CD4-positive, alpha-beta memory T cell (primary cell): ENCODE data around the gene OR2D2. TPM values are rescaled to one million over a fixed set of nuclear protein-coding genes. Genes with fewer than 3 reads are reported as not detected.
"Not testable (repeated sequence)": the region's sequence is repeated elsewhere in the genome, so short reads cannot be mapped to it uniquely, and the experiment has no call there.

Experiments
- CTCF ChIA-PET: fragments of 350-600 bp; sonication (Branson Sonifier 250); formaldehyde crosslinking; loops from one replicate; lab custom pipeline; 2021; ENCODE audit warnings: inconsistent platforms; ENCODE audit not compliant: partially characterized antibody; lab: Charles Lee
- POLR2A ChIA-PET: fragments of 350-600 bp; sonication (Branson Sonifier 250); formaldehyde crosslinking; loops from one replicate; lab custom pipeline; 2021; ENCODE audit not compliant: partially characterized antibody; lab: Charles Lee
- DNase-seq, 5 donors: peaks; one replicate each; pipeline versions ENCODE4 v3.0.0 to v3.0.0-alpha.2; 2020 to 2022; ENCODE audit warnings: mixed read lengths in 1 of 5
- H3K27ac ChIP-seq: one replicate; pipeline ENCODE4 v1.7.0; 2013; ENCODE audit warnings: low read depth, low read length
- H3K27me3 ChIP-seq: 2 replicates; pipeline ENCODE4 v1.7.0; 2013; ENCODE audit warnings: mild to moderate bottlenecking, low read length, moderate library complexity; ENCODE audit not compliant: insufficient read depth
- H3K36me3 ChIP-seq: 2 replicates; pipeline ENCODE4 v1.7.0; 2013; ENCODE audit warnings: mild to moderate bottlenecking, low read length, moderate library complexity; ENCODE audit not compliant: insufficient read depth
- H3K4me1 ChIP-seq: 2 replicates; pipeline ENCODE4 v1.7.0; 2013; ENCODE audit warnings: mild to moderate bottlenecking, low read length, moderate library complexity; ENCODE audit not compliant: insufficient read depth
- H3K4me3 ChIP-seq, 2 donors: one replicate each; pipeline ENCODE4 v1.7.0; 2013; ENCODE audit warnings: low read length in 2 of 2, mild to moderate bottlenecking in 1 of 2
- H3K9me3 ChIP-seq, 2 donors: one replicate each; pipeline ENCODE4 v1.7.0; 2013; ENCODE audit warnings: low read length in 2 of 2, control low read depth in 1 of 2; ENCODE audit not compliant: control insufficient read depth in 1 of 2
- H3K27ac Mint-ChIP-seq, 7 donors: one replicate each; pipeline ENCODE4 v1.8.0; 2020 to 2021; ENCODE audit warnings: mixed read lengths in 7 of 7, mild to moderate bottlenecking in 6 of 7, inconsistent platforms in 3 of 7, moderate library complexity in 3 of 7
- H3K27me3 Mint-ChIP-seq, 2 donors: one replicate each; pipeline ENCODE4 v1.8.0; 2020 to 2021; ENCODE audit warnings: mixed read lengths in 2 of 2
- H3K36me3 Mint-ChIP-seq, 2 donors: one replicate each; pipeline ENCODE4 v1.8.0; 2020 to 2021; ENCODE audit warnings: mixed read lengths in 2 of 2, inconsistent platforms in 1 of 2, mild to moderate bottlenecking in 1 of 2
- H3K4me1 Mint-ChIP-seq, 4 donors: one replicate each; pipeline ENCODE4 v1.8.0; 2020 to 2021; ENCODE audit warnings: mixed read lengths in 4 of 4, mild to moderate bottlenecking in 1 of 4
- H3K4me3 Mint-ChIP-seq, 8 donors: one replicate each; pipeline ENCODE4 v1.8.0; 2020 to 2021; ENCODE audit warnings: mixed read lengths in 8 of 8, mild to moderate bottlenecking in 7 of 8, moderate library complexity in 6 of 8, inconsistent platforms in 3 of 8
- H3K9me3 Mint-ChIP-seq, 8 donors: one replicate each; pipeline ENCODE4 v1.8.0; 2020 to 2021; ENCODE audit warnings: mixed read lengths in 8 of 8, mild to moderate bottlenecking in 5 of 8, inconsistent platforms in 3 of 8, moderate library complexity in 1 of 8
- intact Hi-C: fragments of 100-400 bp; cut with micrococcal nuclease; formaldehyde crosslinking; loops from one replicate; pipeline ENCODE4 v1.15.1; 2023
- polyA plus RNA-seq, 2 donors: library from polyadenylated mRNA; unstranded; fragments of 300-500 nt; fragmentation: Illumina TruSeq; gene quantifications; one replicate each; pipeline ENCODE4 v1.2.3, GENCODE V29; 2021
- total RNA-seq, 2 experiments: library from RNA; stranded (reverse); gene quantifications; one replicate each; pipeline ENCODE4 v1.2.3, GENCODE V29; 2021

OR2D2 gene
- total and polyA plus RNA-seq, 4 experiments from 2014 or later = not detected

GRCh38 chr11:6856871-6857270 is 35.4 kb downstream of the OR2D2 start:
- intact Hi-C loops = no loop called here
- H3K27me3 Mint-ChIP-seq = peaks cover 5 to 7% of the 10 kb centered on the region in 2 donors
- POLR2A ChIA-PET = no interaction called here
- H3K4me3 ChIP-seq = no peak overlapping the region
- no peak overlapping the region for H3K27ac Mint-ChIP-seq
- H3K9me3 Mint-ChIP-seq = peaks cover 0 to 21% (median 13%) of the 10 kb centered on the region in 8 donors
- H3K4me3 Mint-ChIP-seq = no peak overlapping the region
- no peak overlapping the region for H3K27ac ChIP-seq
- no peaks in the 10 kb centered on the region for H3K4me1 ChIP-seq
- H3K27me3 ChIP-seq = no peaks in the 10 kb centered on the region
- CTCF ChIA-PET = no interaction called here
- H3K4me1 Mint-ChIP-seq = no peaks in the 10 kb centered on the region
- H3K9me3 ChIP-seq = no peaks in the 10 kb centered on the region
- no peak for DNase-seq
- H3K36me3 Mint-ChIP-seq = no peaks in the 10 kb centered on the region
- H3K36me3 ChIP-seq = no peaks in the 10 kb centered on the region

- no peaks in the 10 kb centered on the region for H3K36me3 Mint-ChIP-seq
- H3K4me3 Mint-ChIP-seq = no peak overlapping the region
- H3K27ac Mint-ChIP-seq = no peak overlapping the region
- H3K27ac ChIP-seq = no peak overlapping the region
- ChIA-PET POLR2A (no interaction called here), CTCF (no interaction called here)
- H3K9me3 Mint-ChIP-seq = peaks cover 0 to 25% (median 13%) of the 10 kb centered on the region in 8 donors
- H3K36me3 ChIP-seq = no peaks in the 10 kb centered on the region
- no peaks in the 10 kb centered on the region for H3K27me3 ChIP-seq
- DNase-seq = no peak
- no peak overlapping the region for H3K4me3 ChIP-seq
- H3K9me3 ChIP-seq = no peaks in the 10 kb centered on the region
- intact Hi-C loops = no loop called here
- H3K4me1 ChIP-seq = no peaks in the 10 kb centered on the region
- peaks cover under 1 to 4% of the 10 kb centered on the region in 2 donors for H3K27me3 Mint-ChIP-seq
- no peaks in the 10 kb centered on the region for H3K4me1 Mint-ChIP-seq
These were observed 36.2 kb downstream of the OR2D2 start for GRCh38 chr11:6855971-6856541.

GRCh38 chr11:6854801-6855200 is 37.5 kb downstream of the OR2D2 start:
- H3K4me3 Mint-ChIP-seq, DNase-seq, H3K36me3 Mint-ChIP-seq, H3K27me3 Mint-ChIP-seq, intact Hi-C loops, H3K36me3 ChIP-seq, H3K27me3 ChIP-seq, CTCF ChIA-PET, H3K4me1 ChIP-seq, H3K4me1 Mint-ChIP-seq, POLR2A ChIA-PET, H3K27ac ChIP-seq, H3K27ac Mint-ChIP-seq, H3K9me3 ChIP-seq, H3K4me3 ChIP-seq: not testable (repeated sequence)
- peaks cover 0 to 29% (median 15%) of the 10 kb centered on the region in 8 donors for H3K9me3 Mint-ChIP-seq

GRCh38 chr11:6850526-6850925 is 41.8 kb downstream of the OR2D2 start:
- peaks cover 11 to 12% of the 10 kb centered on the region in 2 donors for H3K27me3 Mint-ChIP-seq
- H3K9me3 ChIP-seq = no peaks in the 10 kb centered on the region
- no peaks in the 10 kb centered on the region for H3K4me1 Mint-ChIP-seq
- no peak for DNase-seq
- no peaks in the 10 kb centered on the region for H3K36me3 Mint-ChIP-seq
- H3K4me3 ChIP-seq = no peak overlapping the region
- H3K27me3 ChIP-seq = no peaks in the 10 kb centered on the region
- peak overlapping the region in 1 of 7 donors; percentile 75 for H3K27ac Mint-ChIP-seq
- H3K27ac ChIP-seq = no peak overlapping the region
- H3K9me3 Mint-ChIP-seq = peaks cover 0 to 23% (median 10%) of the 10 kb centered on the region in 8 donors
- POLR2A ChIA-PET = no interaction called here
- intact Hi-C loops = no loop called here
- no peaks in the 10 kb centered on the region for H3K4me1 ChIP-seq
- H3K4me3 Mint-ChIP-seq = no peak overlapping the region
- CTCF ChIA-PET = no interaction called here
- no peaks in the 10 kb centered on the region for H3K36me3 ChIP-seq

- Histone ChIP-seq H3K36me3 (no peaks in the 10 kb centered on the region), H3K27me3 (no peaks in the 10 kb centered on the region), H3K27ac (no peak within 1 kb of the TSS), H3K4me1 (no peaks in the 10 kb centered on the region), H3K9me3 (no peaks in the 10 kb centered on the region), H3K4me3 (no peak within 1 kb of the TSS)
- ChIA-PET CTCF (no interaction called here), POLR2A (no interaction called here)
- H3K36me3 Mint-ChIP-seq = no peaks in the 10 kb centered on the region
- intact Hi-C loops = no loop called here
- no peak within 1 kb of the TSS for H3K27ac Mint-ChIP-seq
- peaks cover 15 to 20% of the 10 kb centered on the region in 2 donors for H3K27me3 Mint-ChIP-seq
- DNase-seq = no peak
- H3K9me3 Mint-ChIP-seq = peaks cover 0 to 6% (median 0%) of the 10 kb centered on the region in 8 donors
- H3K4me3 Mint-ChIP-seq = no peak within 1 kb of the TSS
- no peaks in the 10 kb centered on the region for H3K4me1 Mint-ChIP-seq
These were observed 46.9 kb downstream of the OR2D2 start, which contains the start of gene OR10A5 for GRCh38 chr11:6845383-6845782. Gene OR10A5, plus strand, starts transcription at chr11:6845683. Its CDS starts 0 bp downstream, at chr11:6845683.

GRCh38 chr11:6844356-6844755 is 47.9 kb downstream of the OR2D2 start:
- no peaks in the 10 kb centered on the region for H3K4me1 Mint-ChIP-seq
- Histone ChIP-seq H3K4me3 (no peak overlapping the region), H3K9me3 (no peaks in the 10 kb centered on the region), H3K27ac (no peak overlapping the region), H3K4me1 (no peaks in the 10 kb centered on the region), H3K27me3 (no peaks in the 10 kb centered on the region), H3K36me3 (no peaks in the 10 kb centered on the region)
- no peak overlapping the region for H3K4me3 Mint-ChIP-seq
- H3K27ac Mint-ChIP-seq = no peak overlapping the region
- no peak for DNase-seq
- intact Hi-C loops = no loop called here
- H3K27me3 Mint-ChIP-seq = peaks cover 16 to 18% of the 10 kb centered on the region in 2 donors
- ChIA-PET POLR2A (no interaction called here), CTCF (no interaction called here)
- H3K36me3 Mint-ChIP-seq = no peaks in the 10 kb centered on the region
- H3K9me3 Mint-ChIP-seq = peaks cover 0 to 5% (median 0%) of the 10 kb centered on the region in 8 donors

- no peak overlapping the region for H3K4me3 Mint-ChIP-seq
- H3K36me3 Mint-ChIP-seq = no peaks in the 10 kb centered on the region
These were observed 48.6 kb downstream of the OR2D2 start for GRCh38 chr11:6843670-6844069.

More at GRCh38 chr11:6843670-6844069, 48.6 kb downstream of the OR2D2 start:
- intact Hi-C loops = no loop called here
- Mint-ChIP-seq H3K4me1 (no peaks in the 10 kb centered on the region), H3K27ac (no peak overlapping the region), H3K9me3 (peaks cover 0 to 5% (median 0%) of the 10 kb centered on the region in 8 donors), H3K27me3 (peaks cover 16 to 17% of the 10 kb centered on the region in 2 donors)
- CTCF ChIA-PET = interaction anchor here (1.0 kb wide), 1 partner anchor 9 kb away, joined by 3 read pairs; no protein-coding TSS in a partner anchor
- Histone ChIP-seq H3K36me3 (no peaks in the 10 kb centered on the region), H3K9me3 (no peaks in the 10 kb centered on the region), H3K27ac (no peak overlapping the region), H3K4me3 (no peak overlapping the region), H3K27me3 (no peaks in the 10 kb centered on the region), H3K4me1 (no peaks in the 10 kb centered on the region)
- POLR2A ChIA-PET = no interaction called here
- no peak for DNase-seq
